ENCODE results near the gene ZNF133. TPM values are rescaled to one million over a fixed set of nuclear protein-coding genes. Genes with fewer than 3 reads are reported as not detected.

Gene ZNF133
- total and polyA plus RNA-seq, 2 experiments from 2014 or later = 9.4 to 15.1 TPM

GRCh38 chr20:18361678-18362077 is 73.4 kb downstream of the ZNF133 start (continued):
- TF ChIP-seq ZNF462 (CRISPR knock-in tag; IDR thresholded peaks at IDR 0.05) = no peak
- no peak for TF ChIP-seq POLR2AphosphoS5 (IDR thresholded peaks at IDR 0.05; ENCODE audit: low read depth)
- TF ChIP-seq ZNF331 (CRISPR knock-in tag; IDR thresholded peaks at IDR 0.05; ENCODE audit: low read depth) = no peak
- TF ChIP-seq CREB1 (CRISPR knock-in tag; IDR thresholded peaks at IDR 0.05; ENCODE audit: low read depth) = no peak
- no peak for TF ChIP-seq STAT1 (IDR thresholded peaks at IDR 0.05; ENCODE audit: unreplicated experiment)
- TF ChIP-seq ETS1 (IDR thresholded peaks at IDR 0.05) = no peak
- TF ChIP-seq EZH2 (IDR thresholded peaks at IDR 0.05; ENCODE audit: low read depth, unreplicated experiment) = no peak
- TF ChIP-seq REST (IDR thresholded peaks at IDR 0.05; ENCODE audit: unreplicated experiment) = no peak

Data from GM23338 (cell line).